Transverse colon (tissue), 4 donors: ENCODE measurements around the gene HOXB1.

ENCODE experiments used
- POLR2AphosphoS5 ChIP-seq, 3 donors: sonication (generic); formaldehyde crosslinking; IDR thresholded peaks; one replicate each; pipeline ENCODE4 v1.6.1; 2016; ENCODE audit warnings: antibody characterized with exemption in 3 of 3
- TF ChIP-seq, protein P1 (sequence below), 5 experiments: fragments of 200-600 bp in 3 of 5; fragments of 450-650 bp in 2 of 5; sonication (generic) in 3 of 5; IDR thresholded peaks; 1 replicate in 2 of 5; 2 replicates in 3 of 5; pipeline ENCODE4 v1.5.1; 2016 to 2017; ENCODE audit warnings: antibody characterized with exemption in 5 of 5, inconsistent platforms in 3 of 5, mild to moderate bottlenecking in 2 of 5, moderate library complexity in 1 of 5

DNA sequence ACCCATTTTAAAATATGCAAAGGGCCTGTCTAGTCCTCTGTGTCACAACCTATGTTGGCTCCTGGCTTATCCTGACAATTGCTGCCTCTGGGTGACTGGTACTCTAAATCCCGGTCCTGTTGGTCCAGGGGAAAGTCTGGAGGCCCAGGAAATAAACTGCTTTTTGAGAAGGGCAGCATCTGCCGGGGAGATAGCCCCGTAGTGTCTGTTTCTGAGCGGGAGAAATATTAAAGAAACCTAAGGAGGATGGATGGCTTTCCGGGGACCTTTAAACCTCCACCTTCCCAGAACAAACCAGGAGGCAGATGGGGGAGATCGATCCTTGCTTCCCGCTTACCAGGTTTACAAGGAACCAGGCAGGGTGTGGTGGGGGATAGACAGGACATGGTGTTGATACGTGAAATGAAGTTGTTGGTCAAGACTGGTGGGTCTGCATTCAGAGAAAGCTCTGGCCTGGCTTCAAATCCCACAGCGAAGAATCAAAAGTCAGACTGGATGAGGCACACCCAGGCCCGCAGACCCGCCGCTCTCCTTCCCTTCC is 10.3 kb upstream of the HOXB1 start:
- TF ChIP-seq, protein P1, sequence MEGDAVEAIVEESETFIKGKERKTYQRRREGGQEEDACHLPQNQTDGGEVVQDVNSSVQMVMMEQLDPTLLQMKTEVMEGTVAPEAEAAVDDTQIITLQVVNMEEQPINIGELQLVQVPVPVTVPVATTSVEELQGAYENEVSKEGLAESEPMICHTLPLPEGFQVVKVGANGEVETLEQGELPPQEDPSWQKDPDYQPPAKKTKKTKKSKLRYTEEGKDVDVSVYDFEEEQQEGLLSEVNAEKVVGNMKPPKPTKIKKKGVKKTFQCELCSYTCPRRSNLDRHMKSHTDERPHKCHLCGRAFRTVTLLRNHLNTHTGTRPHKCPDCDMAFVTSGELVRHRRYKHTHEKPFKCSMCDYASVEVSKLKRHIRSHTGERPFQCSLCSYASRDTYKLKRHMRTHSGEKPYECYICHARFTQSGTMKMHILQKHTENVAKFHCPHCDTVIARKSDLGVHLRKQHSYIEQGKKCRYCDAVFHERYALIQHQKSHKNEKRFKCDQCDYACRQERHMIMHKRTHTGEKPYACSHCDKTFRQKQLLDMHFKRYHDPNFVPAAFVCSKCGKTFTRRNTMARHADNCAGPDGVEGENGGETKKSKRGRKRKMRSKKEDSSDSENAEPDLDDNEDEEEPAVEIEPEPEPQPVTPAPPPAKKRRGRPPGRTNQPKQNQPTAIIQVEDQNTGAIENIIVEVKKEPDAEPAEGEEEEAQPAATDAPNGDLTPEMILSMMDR (IDR thresholded peaks at IDR 0.05): no peak
- no peak for TF ChIP-seq POLR2AphosphoS5 (IDR thresholded peaks at IDR 0.05)
